Measurements from ENCODE around the gene OTOF.

OTOF gene

DNA sequence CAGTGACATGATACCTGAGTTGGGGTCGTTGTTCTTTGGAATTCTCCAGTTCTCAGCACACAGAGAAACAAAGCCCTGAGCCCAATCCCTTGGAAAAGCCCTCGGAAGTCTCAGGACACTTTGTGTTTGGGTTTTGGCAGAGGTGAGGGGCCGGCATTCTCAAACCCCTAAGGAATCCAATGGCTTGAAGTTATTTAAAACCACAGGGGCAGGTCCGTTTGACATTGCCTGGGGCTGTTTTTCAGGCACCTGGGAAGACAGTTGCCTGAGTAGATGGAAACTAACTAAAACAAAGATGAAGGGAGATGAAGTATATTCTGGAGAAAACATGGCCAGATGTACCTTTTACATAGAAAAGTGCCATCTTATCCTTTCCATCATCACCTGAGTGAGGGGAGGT, 22.5 kb upstream of the OTOF start:
- DNase-seq (ENCODE audit: low read depth in 2 of 2): no peak

GRCh38 chr2:26495705-26496297, 17.9 kb upstream of the OTOF start:
- DNase-seq (ENCODE audit: low read depth in 2 of 2): no peak

- no peak for DNase-seq (ENCODE audit: low read depth in 2 of 2)
These were observed 17.0 kb upstream of the OTOF start for GRCh38 chr2:26494891-26495290.

DNA sequence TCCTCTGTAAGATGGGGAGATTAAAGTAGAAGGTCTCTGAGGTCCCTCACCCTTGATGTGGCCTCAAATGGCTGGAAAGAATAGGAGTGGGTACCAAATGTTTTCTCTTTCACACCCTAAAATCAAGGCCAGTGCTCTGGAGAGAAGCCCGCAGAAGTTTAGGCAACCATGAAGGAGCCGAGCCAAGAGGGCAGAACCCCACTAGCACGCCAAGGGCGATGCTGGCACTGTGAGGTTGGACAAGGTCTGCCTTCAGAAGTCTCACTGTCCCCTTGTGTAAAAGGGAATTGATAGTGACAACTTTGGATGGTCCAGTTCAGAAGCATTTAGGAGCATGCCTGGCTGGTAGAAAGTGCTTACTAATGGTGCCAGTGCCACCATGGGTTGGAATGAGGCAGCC, 16.3 kb upstream of the OTOF start:
- DNase-seq (ENCODE audit: low read depth in 2 of 2): no peak

DNA sequence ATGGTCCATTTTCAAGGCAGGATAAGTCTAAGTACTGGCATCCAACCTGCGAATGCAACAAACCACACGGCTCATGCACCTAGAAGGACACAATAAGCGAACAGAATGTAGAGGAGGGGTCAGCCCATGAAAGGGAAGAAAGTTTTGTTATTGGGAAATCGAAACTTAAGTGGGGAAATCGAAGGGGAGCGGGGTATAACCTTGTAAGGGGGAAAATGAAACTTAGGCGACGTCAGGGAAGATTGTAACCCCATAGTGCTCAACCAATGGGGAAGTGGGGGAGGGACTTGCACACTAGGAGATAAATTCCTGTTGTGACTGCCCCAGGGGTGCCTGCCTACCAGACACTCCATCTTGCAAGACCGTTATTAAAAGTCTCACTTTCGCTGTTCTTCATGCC, 15.6 kb upstream of the OTOF start:
- no peak for DNase-seq (ENCODE audit: low read depth in 2 of 2)

GRCh38 chr2:26492749-26493515, 15.0 kb upstream of the OTOF start:
- no peak for DNase-seq (ENCODE audit: low read depth in 2 of 2)

DNA sequence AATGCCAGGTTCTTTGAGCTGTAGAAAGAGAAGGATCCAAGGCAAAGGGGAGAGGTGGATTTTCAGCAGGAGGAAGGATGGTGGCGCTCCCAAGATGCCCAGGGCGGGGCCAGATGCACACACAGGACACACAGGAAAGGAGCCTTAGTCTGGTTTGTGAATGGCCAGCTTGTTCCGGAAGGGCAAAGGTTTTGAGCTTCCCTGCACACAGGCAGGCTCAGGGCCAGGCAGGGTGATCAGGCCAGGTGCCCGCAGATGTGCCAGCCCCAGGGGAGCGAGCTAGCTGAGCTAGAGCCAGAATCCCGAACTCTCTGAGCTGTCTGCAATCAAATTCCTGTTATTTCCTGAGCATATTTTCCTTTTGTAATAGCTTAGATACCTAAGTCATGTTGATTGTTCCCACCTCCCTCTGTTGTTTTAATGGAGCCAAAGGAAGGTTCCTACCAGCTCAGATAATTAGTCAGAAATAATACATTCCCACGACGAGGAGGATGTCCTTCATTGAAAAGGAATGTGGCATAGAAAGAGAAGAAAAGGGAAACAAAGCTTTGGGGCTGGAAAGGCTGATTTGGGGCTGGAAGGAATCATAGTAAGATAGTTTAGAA, 13.7 kb upstream of the OTOF start:
- DNase-seq (ENCODE audit: low read depth in 2 of 2): no peak

DNA sequence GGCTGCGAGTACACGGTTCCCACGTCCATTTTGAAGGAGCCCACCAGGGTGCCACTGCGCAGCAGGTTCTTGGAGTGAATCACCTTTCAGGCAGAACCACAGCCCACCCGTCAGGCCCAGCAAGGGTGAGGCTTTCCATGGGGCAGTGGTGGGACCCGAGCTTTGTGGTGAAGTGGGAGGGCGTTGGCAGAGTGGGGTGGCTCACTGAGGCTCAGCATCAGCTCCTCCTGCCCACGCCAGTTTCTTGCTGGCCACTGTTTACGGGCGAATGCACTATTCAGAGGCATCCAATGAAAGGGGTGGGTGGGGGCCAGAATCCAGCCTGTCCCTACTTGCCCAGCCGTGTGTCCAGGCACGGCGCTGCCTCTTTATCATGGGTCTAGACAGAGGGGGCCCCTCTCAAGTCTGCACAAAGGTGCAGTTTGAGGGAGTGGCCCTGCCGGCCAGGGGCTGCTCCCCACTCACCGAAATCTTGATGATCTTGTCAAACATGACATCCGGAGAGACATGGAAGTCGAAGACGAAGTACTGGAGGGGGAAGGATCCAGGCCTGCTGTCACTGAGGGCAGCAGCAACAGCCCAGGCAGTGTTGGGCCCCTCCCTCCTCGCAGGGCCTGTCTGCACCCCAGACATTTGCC, 11.4 kb upstream of the OTOF start:
- no peak for DNase-seq (ENCODE audit: low read depth in 2 of 2)

GRCh38 chr2:26488463-26489212, 10.7 kb upstream of the OTOF start:
- no peak for DNase-seq (ENCODE audit: low read depth in 2 of 2)

DNA sequence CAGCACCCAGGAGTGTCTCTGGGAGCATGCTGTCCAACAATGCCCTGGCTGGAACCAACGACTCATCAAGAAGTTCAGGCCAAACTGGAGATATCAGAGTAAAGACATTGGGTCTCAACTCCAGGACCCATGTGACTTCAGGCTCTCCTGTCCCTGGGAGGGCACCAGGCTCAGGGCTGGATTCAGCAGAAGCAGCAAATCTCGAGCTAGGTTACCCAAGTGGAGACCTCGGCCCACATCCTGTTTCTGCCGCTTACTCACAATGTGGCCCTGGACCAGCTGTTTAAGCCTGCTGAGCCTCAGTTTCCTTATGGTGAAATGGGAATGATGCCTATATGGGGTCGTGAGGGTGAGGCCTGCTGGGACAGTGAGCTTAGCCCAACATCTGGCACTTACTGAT, 9.3 kb upstream of the OTOF start:
- DNase-seq (ENCODE audit: low read depth in 2 of 2): no peak

DNA sequence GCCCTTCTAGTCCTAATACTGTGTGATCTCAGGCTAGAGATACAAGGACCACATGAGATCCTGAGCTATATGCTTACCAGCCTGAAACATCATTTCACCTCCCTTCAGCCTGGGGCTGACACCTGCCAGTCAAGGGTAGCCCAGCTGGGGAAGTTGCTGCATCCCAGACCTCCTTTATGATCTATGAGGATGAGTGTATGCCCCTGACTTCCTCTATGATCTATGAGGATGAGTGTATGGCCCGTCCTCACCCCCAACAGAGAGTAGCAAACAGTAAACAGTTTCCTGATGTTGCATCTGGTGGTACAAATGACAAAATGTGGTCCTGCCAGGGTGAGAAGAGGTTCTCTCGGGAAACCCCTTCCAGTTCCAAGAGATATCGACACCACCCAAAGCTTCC, 8.9 kb upstream of the OTOF start:
- no peak for DNase-seq (ENCODE audit: low read depth in 2 of 2)

GRCh38 chr2:26485725-26486418, 7.9 kb upstream of the OTOF start:
- DNase-seq (ENCODE audit: low read depth in 2 of 2): no peak

GRCh38 chr2:26485099-26485498, 7.2 kb upstream of the OTOF start:
- DNase-seq (ENCODE audit: low read depth in 2 of 2): no peak

DNA sequence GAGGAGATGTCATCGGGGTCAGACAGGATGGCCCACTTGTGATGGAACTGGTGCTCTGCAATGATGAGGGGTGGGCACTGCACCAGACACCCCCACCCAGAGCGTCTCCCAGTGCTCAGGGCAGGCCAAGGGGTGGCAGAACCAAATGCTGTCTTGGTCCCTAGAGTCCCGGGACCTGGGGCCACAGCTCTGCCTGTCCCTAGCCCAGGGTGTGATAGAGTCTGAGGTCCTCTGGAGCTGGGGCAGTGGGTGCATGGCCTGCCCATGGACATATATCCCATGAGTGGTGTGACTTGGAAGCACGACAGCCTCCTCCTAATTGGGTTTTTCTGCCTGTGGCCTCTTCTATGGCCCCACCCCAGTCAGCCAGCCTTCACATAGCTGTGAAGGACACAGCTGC, 6.7 kb upstream of the OTOF start:
- DNase-seq (ENCODE audit: low read depth in 2 of 2): no peak

GRCh38 chr2:26483957-26484565, 6.1 kb upstream of the OTOF start:
- no peak for DNase-seq (ENCODE audit: low read depth in 2 of 2)

- no peak for DNase-seq (ENCODE audit: low read depth in 2 of 2)
These were observed 5.6 kb upstream of the OTOF start for GRCh38 chr2:26483516-26483915.

DNA sequence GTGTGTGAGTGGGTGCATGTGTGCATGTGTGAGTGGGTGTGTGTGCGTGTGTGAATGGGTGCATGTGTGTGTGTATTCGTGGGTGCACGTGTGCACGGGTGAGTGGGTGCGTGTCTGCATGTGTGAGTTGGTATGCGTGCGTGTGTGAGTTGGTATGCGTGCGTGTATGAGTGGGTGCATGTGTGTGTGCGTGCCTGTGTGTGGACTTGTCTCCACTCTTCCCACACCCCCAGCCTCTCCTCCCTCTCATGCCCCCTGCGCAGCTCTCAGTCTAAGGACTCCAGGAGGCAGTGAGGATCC, 5.1 kb upstream of the OTOF start:
- DNase-seq (ENCODE audit: low read depth in 2 of 2): no peak

- DNase-seq (ENCODE audit: low read depth in 2 of 2): no peak
These were observed 4.5 kb upstream of the OTOF start for GRCh38 chr2:26482211-26483026.

DNA sequence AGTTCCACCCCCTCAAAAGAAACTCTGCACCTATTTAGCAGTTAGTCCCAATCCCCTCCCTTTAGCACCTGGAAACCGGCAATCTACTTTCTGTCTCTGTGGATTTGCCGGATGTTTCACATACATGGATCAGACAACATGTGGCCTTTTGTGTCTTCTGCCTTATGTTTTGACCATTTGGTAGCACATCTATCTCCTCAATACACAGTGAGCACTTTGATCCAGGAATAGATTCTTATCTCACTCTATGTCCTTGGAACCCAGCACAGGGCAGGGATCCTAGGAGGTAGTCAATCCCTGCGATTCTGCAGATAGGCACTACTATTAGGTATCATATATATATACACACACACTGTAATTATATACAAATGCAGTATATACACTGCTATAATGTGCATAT, 3.8 kb upstream of the OTOF start:
- DNase-seq (ENCODE audit: low read depth in 2 of 2): no peak

All from stimulated activated CD4-positive, alpha-beta T cell treated with anti-CD3 and anti-CD28 coated beads, Interleukin-12 subunit alpha, Interleukin-12 subunit beta, amount 100 ng/mL, for 24 hours (primary cell).